IgD-negative memory B cell (primary cell): ENCODE results near the gene SRSF1. TPM values are rescaled to one million over a fixed set of nuclear protein-coding genes. Genes with fewer than 3 reads are reported as not detected.
"Not testable (repeated sequence)": the region's sequence is repeated elsewhere in the genome, so short reads cannot be mapped to it uniquely, and the experiment has no call there.

ENCODE experiments used
- H3K27ac Mint-ChIP-seq, 3 donors: one replicate each; pipeline ENCODE4 v1.8.0; 2020 to 2022; ENCODE audit warnings: mild to moderate bottlenecking in 3 of 3, mixed read lengths in 3 of 3, moderate library complexity in 1 of 3
- H3K27me3 Mint-ChIP-seq: one replicate; pipeline ENCODE4 v1.8.0; 2021; ENCODE audit warnings: mixed read lengths
- H3K36me3 Mint-ChIP-seq: one replicate; pipeline ENCODE4 v1.8.0; 2020; ENCODE audit warnings: mild to moderate bottlenecking, mixed read lengths
- H3K4me1 Mint-ChIP-seq, 3 donors: one replicate each; pipeline ENCODE4 v1.8.0; 2020 to 2022; ENCODE audit warnings: mixed read lengths in 3 of 3, mild to moderate bottlenecking in 1 of 3
- H3K4me3 Mint-ChIP-seq, 4 donors: one replicate each; pipeline ENCODE4 v1.8.0; 2020 to 2022; ENCODE audit warnings: mild to moderate bottlenecking in 4 of 4, mixed read lengths in 4 of 4, moderate library complexity in 3 of 4
- H3K9me3 Mint-ChIP-seq, 3 donors: one replicate each; pipeline ENCODE4 v1.8.0; 2020 to 2021; ENCODE audit warnings: mixed read lengths in 3 of 3, mild to moderate bottlenecking in 1 of 3
- polyA plus RNA-seq: library from polyadenylated mRNA; unstranded; fragments of 300-500 nt; fragmentation: Illumina TruSeq; gene quantifications from one replicate; pipeline ENCODE4 v1.2.3, GENCODE V29; 2021

The SRSF1 gene
- 57.3 TPM for polyA plus RNA-seq

DNA sequence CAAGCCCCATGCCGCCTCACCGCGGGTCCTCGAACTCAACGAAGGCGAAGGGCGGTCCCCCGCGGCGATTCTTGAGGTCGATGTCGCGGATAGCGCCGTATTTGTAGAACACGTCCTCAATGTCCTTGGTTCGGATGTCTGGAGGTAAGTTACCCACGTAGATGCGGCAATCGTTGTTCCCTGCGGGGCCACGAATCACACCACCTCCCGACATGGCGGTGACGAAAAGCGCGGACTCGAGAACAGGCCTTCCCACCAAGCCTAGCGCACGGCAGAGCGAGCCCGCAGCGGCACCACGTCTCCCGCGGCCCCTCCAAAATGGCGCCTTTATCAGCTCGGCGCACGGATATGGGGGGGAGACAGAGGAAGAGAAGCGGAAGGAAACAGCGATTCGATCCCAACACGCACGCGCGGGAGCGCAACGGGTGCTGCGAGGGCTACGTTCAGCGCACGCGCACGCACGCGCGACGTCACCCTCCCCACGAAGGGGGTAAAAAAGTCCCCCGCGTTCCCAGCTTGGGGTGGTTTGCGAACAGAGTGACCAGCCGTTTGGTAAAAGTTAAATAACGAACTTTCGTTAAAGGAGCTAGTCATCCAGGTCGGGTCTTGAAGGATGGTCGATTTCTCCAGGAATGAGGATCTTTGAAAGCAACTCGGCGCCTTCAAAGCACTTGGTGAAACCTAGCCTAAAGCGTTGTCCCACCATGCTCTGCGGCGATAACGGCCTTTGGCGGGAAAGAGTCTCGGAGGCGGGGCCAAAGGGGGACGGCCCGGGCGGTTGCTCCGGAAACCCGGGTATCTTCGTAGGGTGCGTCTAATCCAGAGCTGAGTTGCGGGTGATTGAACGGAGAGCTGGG is at the start of gene SRSF1:
Gene SRSF1, minus strand, starts transcription at position 323 of the 857 bp plus-strand sequence. Its CDS starts 109 bp downstream, at position 214.
- Mint-ChIP-seq H3K27me3 (no peaks in the 10 kb centered on the region), H3K27ac (peak within 1 kb of the TSS; percentile 97 to 100 (median 99)), H3K4me1 (peaks cover 31 to 42% (median 36%) of the 10 kb centered on the region in 3 donors), H3K36me3 (peaks cover 5% of the 10 kb centered on the region), H3K4me3 (peak within 1 kb of the TSS; percentile 99 to 100 (median 100)), H3K9me3 (no peaks in the 10 kb centered on the region)

DNA sequence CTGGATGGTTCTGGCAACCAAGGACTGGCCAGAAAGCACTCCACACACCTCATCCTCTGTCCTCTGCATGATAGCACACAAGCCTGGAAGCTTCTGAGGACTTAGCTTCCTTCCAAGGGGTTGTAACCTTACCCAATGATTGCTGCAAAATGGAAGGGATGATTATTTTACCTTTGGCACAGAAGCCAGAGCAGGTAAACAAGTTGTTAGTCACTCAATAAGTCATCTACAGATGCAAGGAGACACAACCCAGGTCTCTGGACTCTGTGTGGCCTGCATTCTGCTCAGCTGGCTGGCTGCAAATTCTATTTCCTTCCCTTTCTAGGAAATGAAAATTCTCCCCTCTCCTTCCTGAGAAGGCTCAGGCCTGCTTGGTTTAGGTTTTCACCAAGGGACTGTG is 49.4 kb upstream of the SRSF1 start:
- Mint-ChIP-seq H3K27me3 (peaks cover 2% of the 10 kb centered on the region), H3K4me3 (no peak overlapping the region)

DNA sequence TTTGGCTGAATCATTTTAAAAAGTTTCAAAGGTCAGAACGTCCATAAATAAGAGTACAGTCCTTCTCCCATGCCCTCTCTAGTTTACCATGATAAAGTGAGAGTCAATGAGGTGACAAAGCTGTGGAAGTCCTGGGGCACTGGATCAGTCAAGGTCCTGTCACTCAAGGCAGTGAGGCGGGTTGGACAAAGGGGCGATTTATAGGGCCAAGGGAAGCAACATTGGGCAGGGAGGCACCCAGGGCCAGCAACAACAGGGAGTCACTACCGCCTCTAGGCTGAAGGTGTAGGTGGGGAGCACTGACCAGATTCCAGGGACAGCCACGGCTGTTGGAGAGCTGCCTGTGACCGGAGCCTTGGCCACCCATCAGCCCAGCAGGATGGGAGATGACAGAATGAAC is 47.6 kb upstream of the SRSF1 start:
- Mint-ChIP-seq H3K27ac (no peak overlapping the region), H3K4me1 (no peaks in the 10 kb centered on the region), H3K4me3 (no peak overlapping the region), H3K27me3 (peaks cover 3% of the 10 kb centered on the region), H3K9me3 (peaks cover 0 to 2% (median 0%) of the 10 kb centered on the region in 3 donors), H3K36me3 (no peaks in the 10 kb centered on the region)

More for the DNA sequence above, 49.4 kb upstream of the SRSF1 start:
- Mint-ChIP-seq H3K27ac (no peak overlapping the region), H3K9me3 (peaks cover 0 to 1% (median 0%) of the 10 kb centered on the region in 3 donors), H3K4me1 (no peaks in the 10 kb centered on the region), H3K36me3 (no peaks in the 10 kb centered on the region)

DNA sequence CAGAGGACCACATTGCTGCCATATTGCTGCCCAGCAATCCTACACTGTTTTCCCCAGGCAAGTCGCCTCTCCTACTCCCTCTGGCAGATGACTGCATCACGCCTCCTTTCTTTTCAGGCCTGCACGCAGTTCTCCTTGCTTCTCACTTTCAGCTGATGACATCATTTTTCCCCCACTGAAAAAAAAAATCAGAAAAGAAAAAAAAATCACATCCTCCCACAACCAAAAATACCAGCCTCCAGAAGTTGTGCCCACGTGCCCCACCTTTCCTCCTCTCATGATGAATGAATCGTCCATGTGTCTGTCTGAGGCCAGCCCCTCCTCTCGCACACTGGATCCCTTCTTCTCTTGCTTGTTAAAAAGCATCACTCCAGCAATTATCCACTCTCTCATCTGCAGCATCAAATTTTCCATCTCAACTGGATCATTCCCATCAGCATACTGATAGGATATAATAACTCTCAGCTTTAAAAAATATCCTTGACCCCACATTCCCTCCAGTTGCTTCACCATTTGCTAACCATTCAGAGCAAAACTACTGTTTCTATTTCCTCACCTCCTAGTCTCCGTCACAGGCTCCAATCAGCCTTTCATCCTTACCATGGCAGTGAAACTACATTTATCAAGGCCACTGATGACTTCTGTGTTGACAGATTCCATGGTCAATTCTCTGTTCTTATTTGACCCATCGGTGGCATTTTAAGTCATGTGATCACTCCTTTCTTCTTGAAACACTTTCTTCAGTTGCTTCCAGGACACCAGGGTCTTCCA is 46.1 kb upstream of the SRSF1 start:
- H3K27ac Mint-ChIP-seq, result peak overlapping the region in 1 of 3 donors; percentile 3
- peaks cover 3% of the 10 kb centered on the region for H3K27me3 Mint-ChIP-seq
- no peaks in the 10 kb centered on the region for H3K4me1 Mint-ChIP-seq
- H3K36me3 Mint-ChIP-seq, result no peaks in the 10 kb centered on the region
- no peak overlapping the region for H3K4me3 Mint-ChIP-seq
- H3K9me3 Mint-ChIP-seq, result peaks cover 0 to 2% (median 0%) of the 10 kb centered on the region in 3 donors

GRCh38 chr17:58052407-58052806 is 45.4 kb upstream of the SRSF1 start:
- no peak overlapping the region for H3K4me3 Mint-ChIP-seq
- no peaks in the 10 kb centered on the region for H3K4me1 Mint-ChIP-seq
- peaks cover 3% of the 10 kb centered on the region for H3K27me3 Mint-ChIP-seq
- H3K36me3 Mint-ChIP-seq, result no peaks in the 10 kb centered on the region
- H3K9me3 Mint-ChIP-seq, result peaks cover 0 to 2% (median 0%) of the 10 kb centered on the region in 3 donors
- H3K27ac Mint-ChIP-seq, result no peak overlapping the region

- peaks cover 7% of the 10 kb centered on the region for H3K27me3 Mint-ChIP-seq
- H3K27ac Mint-ChIP-seq, result no peak overlapping the region
- no peak overlapping the region for H3K4me3 Mint-ChIP-seq
- no peaks in the 10 kb centered on the region for H3K36me3 Mint-ChIP-seq
- peaks cover 0 to 2% (median 0%) of the 10 kb centered on the region in 3 donors for H3K9me3 Mint-ChIP-seq
- no peaks in the 10 kb centered on the region for H3K4me1 Mint-ChIP-seq
These were observed 44.4 kb upstream of the SRSF1 start for GRCh38 chr17:58051468-58051867.

DNA sequence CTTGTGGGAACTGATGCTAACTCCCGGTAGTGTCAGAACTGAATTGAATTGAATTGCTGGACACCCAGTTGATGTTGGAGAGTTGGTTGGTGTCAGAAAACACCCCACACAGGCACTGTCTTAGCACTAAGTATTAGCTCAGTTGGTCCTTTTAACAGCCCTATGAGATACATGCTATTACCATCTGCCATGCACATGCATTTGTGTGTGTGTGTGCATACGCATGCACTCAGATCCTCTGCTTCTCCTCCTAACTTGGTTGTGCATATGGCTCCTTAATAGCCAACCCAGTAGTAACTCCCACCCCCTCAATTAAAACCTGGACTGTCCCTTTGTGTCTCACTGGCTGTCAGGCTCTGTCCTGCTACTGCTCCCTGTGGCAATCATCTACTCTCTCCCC is 43.9 kb upstream of the SRSF1 start:
- no peaks in the 10 kb centered on the region for H3K4me1 Mint-ChIP-seq
- no peak overlapping the region for H3K4me3 Mint-ChIP-seq
- no peaks in the 10 kb centered on the region for H3K36me3 Mint-ChIP-seq
- peaks cover 0 to 2% (median 0%) of the 10 kb centered on the region in 3 donors for H3K9me3 Mint-ChIP-seq
- H3K27ac Mint-ChIP-seq, result no peak overlapping the region
- peaks cover 7% of the 10 kb centered on the region for H3K27me3 Mint-ChIP-seq

- no peak overlapping the region for H3K4me3 Mint-ChIP-seq
- no peaks in the 10 kb centered on the region for H3K4me1 Mint-ChIP-seq
- peaks cover 7% of the 10 kb centered on the region for H3K27me3 Mint-ChIP-seq
- H3K36me3 Mint-ChIP-seq, result no peaks in the 10 kb centered on the region
- peaks cover 0 to 2% (median 0%) of the 10 kb centered on the region in 3 donors for H3K9me3 Mint-ChIP-seq
- no peak overlapping the region for H3K27ac Mint-ChIP-seq
These were observed 42.5 kb upstream of the SRSF1 start for GRCh38 chr17:58049533-58049932.

DNA sequence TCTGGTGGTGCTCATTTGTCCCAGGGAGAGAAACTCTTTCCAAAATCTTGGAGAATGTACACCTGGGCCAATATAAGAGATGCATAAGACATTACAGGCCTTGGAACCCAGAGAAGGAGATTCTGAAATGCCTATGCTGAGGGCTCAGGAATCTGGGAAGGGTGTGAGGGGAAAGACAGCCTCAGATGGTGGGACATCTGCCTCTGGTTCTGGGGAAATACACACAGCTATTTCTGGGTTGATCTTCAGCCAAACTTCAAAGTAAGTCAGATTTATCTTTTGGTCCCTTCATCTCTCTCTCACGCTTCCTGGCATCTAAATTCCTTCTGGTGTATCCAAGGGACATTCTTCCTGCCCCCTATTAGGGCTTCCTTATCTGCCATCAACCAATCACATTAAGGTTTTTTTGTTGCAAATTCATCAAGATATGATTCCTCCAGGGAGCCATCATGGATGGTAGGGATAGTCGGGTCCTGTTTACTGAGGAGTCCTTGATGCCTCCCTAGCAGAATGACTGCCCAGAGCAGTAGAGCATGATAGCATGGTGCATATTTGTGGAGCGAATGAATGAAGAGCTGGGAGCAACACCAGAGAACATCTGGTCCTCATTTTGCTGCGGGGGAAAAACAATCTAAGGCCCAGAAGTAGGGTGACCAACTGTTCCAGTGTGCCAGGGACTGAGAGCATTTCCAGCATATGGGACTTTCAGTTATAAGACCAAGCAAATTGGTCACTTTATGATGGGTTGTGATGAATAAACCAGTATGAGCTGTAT is 40.5 kb upstream of the SRSF1 start:
- Mint-ChIP-seq H3K36me3 (peaks cover 1% of the 10 kb centered on the region), H3K27ac (no peak overlapping the region), H3K4me1 (no peaks in the 10 kb centered on the region), H3K9me3 (peaks cover 0 to 2% (median 1%) of the 10 kb centered on the region in 3 donors), H3K27me3 (peaks cover 24% of the 10 kb centered on the region), H3K4me3 (no peak overlapping the region)

DNA sequence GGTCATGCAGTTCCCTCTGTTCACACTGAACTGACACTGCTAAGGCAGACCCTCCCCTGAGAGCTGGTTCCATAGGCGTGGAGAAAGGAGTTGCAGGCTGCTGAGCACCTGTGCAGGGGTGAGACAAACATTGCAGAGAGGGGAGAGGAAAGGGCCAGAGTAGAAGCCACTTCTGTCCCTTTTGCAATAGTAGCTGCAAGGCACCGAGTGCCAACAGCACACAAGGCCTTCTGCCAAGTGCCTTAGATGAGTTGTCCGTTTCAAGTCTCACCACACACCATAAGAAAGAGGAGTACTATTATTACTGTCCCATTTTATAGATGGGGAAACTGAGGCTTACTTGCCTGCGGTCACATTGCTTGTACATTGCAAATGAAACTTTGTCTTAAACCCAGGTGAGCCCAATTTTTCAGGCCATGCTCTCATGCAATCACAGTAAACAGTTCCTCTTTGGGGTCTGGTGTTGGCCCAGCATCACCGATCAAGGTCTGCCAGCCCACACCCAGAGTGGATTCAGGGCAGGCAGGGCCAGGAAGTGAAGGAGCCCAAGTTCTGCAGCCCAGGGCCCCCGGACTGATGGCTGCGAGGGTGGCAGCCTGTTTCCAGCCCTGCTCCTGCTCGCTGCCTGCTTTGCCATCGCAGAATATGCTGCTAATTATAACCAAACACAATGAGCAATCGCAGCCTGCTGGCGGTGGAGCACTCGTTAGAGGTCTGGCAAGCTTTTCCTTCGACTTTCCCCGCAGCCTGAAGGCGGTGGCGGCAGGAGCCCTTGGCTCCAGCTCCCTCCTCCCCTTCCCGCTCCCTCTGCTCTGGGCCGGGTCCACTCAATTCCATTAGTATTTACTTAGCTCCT is 39.4 kb upstream of the SRSF1 start:
- H3K36me3 Mint-ChIP-seq, result peaks cover 1% of the 10 kb centered on the region
- H3K4me3 Mint-ChIP-seq, result no peak overlapping the region
- peaks cover 0 to 1% (median under 1%) of the 10 kb centered on the region in 3 donors for H3K9me3 Mint-ChIP-seq
- H3K4me1 Mint-ChIP-seq, result no peaks in the 10 kb centered on the region
- H3K27ac Mint-ChIP-seq, result no peak overlapping the region
- H3K27me3 Mint-ChIP-seq, result peaks cover 25% of the 10 kb centered on the region

- peaks cover 33% of the 10 kb centered on the region for H3K27me3 Mint-ChIP-seq
- H3K27ac Mint-ChIP-seq, H3K36me3 Mint-ChIP-seq, H3K4me3 Mint-ChIP-seq, H3K9me3 Mint-ChIP-seq, H3K4me1 Mint-ChIP-seq: not testable (repeated sequence)
These were observed 37.2 kb upstream of the SRSF1 start for GRCh38 chr17:58044256-58044655.

DNA sequence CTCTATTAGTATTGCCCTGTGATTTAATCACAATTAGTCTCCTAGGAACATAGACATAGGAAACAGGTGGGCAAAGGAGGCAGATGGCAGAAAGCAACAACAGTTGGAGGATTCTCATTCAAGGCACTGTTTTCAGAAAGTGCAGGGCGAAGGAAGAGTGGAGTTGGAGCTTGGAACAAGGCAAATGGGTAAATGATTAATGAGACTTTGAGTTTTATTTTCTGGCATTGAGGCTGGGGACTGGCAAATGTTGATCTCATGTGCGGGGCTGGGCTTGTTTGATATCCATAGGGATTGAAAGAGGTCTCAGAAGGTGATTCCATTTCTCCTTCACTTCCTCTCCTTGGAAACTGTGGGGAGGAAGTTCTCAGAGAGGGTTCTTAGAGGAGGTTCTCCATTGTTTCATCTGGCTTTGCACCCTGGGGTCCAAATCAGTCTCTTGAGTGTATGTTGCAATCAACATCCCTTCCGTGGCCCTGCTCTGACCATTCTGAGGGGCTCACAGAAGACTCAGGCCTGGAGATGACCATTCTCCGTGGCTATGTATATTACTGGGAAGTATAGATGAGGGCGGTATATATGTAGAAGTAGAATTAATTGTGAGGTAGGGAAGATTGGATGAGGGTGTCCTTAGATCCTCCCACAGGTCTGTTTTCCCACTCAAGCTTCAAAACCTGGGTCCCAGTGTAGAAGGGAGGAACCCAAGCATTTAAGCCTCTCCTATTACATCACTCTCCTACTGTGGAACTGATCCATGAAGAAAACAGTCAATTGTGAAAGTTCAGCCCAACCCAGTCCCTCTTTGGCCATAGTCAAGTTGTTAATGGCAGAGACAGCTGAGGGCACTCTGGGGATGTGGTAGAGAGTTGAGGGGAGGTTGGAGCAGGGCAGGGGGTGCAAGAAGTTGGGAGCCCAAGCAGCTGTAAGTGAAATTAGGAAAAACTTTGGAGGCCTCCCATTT is 36.5 kb upstream of the SRSF1 start:
- Mint-ChIP-seq H3K4me1 (no peaks in the 10 kb centered on the region), H3K36me3 (peaks cover 1% of the 10 kb centered on the region), H3K4me3 (no peak overlapping the region), H3K9me3 (peaks cover 0 to 1% (median 0%) of the 10 kb centered on the region in 3 donors), H3K27me3 (peaks cover 35% of the 10 kb centered on the region), H3K27ac (no peak overlapping the region)

- Mint-ChIP-seq H3K27ac (no peak overlapping the region), H3K27me3 (peaks cover 35% of the 10 kb centered on the region), H3K4me3 (no peak overlapping the region), H3K9me3 (peaks cover 0 to 1% (median 0%) of the 10 kb centered on the region in 3 donors), H3K36me3 (peaks cover 1% of the 10 kb centered on the region), H3K4me1 (no peaks in the 10 kb centered on the region)
These were observed 34.1 kb upstream of the SRSF1 start for GRCh38 chr17:58041161-58041560.
